ENCODE measurements around the gene PGM2. TPM values are rescaled to one million over a fixed set of nuclear protein-coding genes. Genes with fewer than 3 reads are reported as not detected.
"Not testable (repeated sequence)": the region's sequence is repeated elsewhere in the genome, so short reads cannot be mapped to it uniquely, and the experiment has no call there.

The PGM2 gene
- total RNA-seq, 8 experiments from 2014 or later: 10.7 to 40.1 (median 12.9) TPM

GRCh38 chr4:37797923-37798322, 28.6 kb upstream of the PGM2 start:
- ATAC-seq (replicated peaks in 6 of 8): no peak
- H3K4me3 ChIP-seq: no peak overlapping the region
- H3K27ac ChIP-seq: no peak overlapping the region
- in situ Hi-C loops (cut with MboI; ENCODE audit: low pct_unique_long_range_greater_than_20kb in 2 of 9, low sequenced_read_pairs in 9 of 9, unreplicated experiment in 9 of 9): loop anchor here in 2 of 9 experiments (25.0 kb wide), 1 partner anchor 186 kb away; no protein-coding TSS in a partner anchor
- WGBS, 10 experiments: 17 to 100% (median 82%) methylated on average over 1 to 2 of the region's 2 CpGs
- peaks cover 0 to 3% of the 10 kb centered on the region in 2 donors for H3K4me1 ChIP-seq (replicated peaks in 1 of 2)

- in situ Hi-C loops (cut with MboI; ENCODE audit: low pct_unique_long_range_greater_than_20kb in 2 of 9, low sequenced_read_pairs in 9 of 9, unreplicated experiment in 9 of 9): loop anchor here in 2 of 9 experiments (25.0 kb wide), 1 partner anchor 186 kb away; no protein-coding TSS in a partner anchor
- no peak for ATAC-seq (replicated peaks in 6 of 8)
- Histone ChIP-seq H3K27ac (no peak overlapping the region), H3K4me1 (replicated peaks in 1 of 2) (peaks cover 0 to 3% of the 10 kb centered on the region in 2 donors), H3K4me3 (no peak overlapping the region)
Measured at GRCh38 chr4:37798616-37799015, 27.9 kb upstream of the PGM2 start.

- in situ Hi-C loops (cut with MboI; ENCODE audit: low pct_unique_long_range_greater_than_20kb in 2 of 9, low sequenced_read_pairs in 9 of 9, unreplicated experiment in 9 of 9): loop anchor here in 5 of 9 experiments (10.0 to 25.0 kb wide), 6 partner anchors 188 to 912 kb away; no protein-coding TSS in a partner anchor
- peaks cover 0 to 3% of the 10 kb centered on the region in 2 donors for H3K4me1 ChIP-seq (replicated peaks in 1 of 2)
- ATAC-seq (replicated peaks in 6 of 8): no peak
- H3K27ac ChIP-seq: no peak overlapping the region
- 0 to 100% (median 36%) methylated on average over 1 to 4 of the region's 4 CpGs; no CpG with 5 or more reads in 2 of the 10 experiments for whole genome bisulfite sequencing, 10 experiments
- no peak overlapping the region for H3K4me3 ChIP-seq
Measured at GRCh38 chr4:37799941-37800554, 26.4 kb upstream of the PGM2 start.

GRCh38 chr4:37802068-37802666, 24.3 kb upstream of the PGM2 start:
- H3K27ac ChIP-seq: no peak overlapping the region
- WGBS, 10 experiments: 2 to 100% (median 21%) methylated on average over 1 to 4 of the region's 4 CpGs
- in situ Hi-C loops (cut with MboI; ENCODE audit: low pct_unique_long_range_greater_than_20kb in 2 of 9, low sequenced_read_pairs in 9 of 9, unreplicated experiment in 9 of 9): loop anchor here in 5 of 9 experiments (10.0 to 25.0 kb wide), 5 partner anchors 207 to 910 kb away; no protein-coding TSS in a partner anchor
- peak; percentile 89 to 100 (median 100) for ATAC-seq (replicated peaks in 6 of 8)
- peaks cover 0 to 3% of the 10 kb centered on the region in 2 donors for H3K4me1 ChIP-seq (replicated peaks in 1 of 2)
- H3K4me3 ChIP-seq: no peak overlapping the region

GRCh38 chr4:37803348-37803973, 23.0 kb upstream of the PGM2 start:
- H3K4me1 ChIP-seq (replicated peaks in 1 of 2): no peaks in the 10 kb centered on the region
- peak in 1 of 8 experiments; percentile 26 for ATAC-seq (replicated peaks in 6 of 8)
- WGBS, 10 experiments: 0 to 36% (median 16%) methylated on average over 1 to 4 of the region's 4 CpGs
- in situ Hi-C loops (cut with MboI; ENCODE audit: low pct_unique_long_range_greater_than_20kb in 2 of 9, low sequenced_read_pairs in 9 of 9, unreplicated experiment in 9 of 9): loop anchor here in 5 of 9 experiments (10.0 to 25.0 kb wide), 5 partner anchors 209 to 909 kb away; no protein-coding TSS in a partner anchor
- H3K4me3 ChIP-seq: no peak overlapping the region
- H3K27ac ChIP-seq: no peak overlapping the region

- in situ Hi-C loops (cut with MboI; ENCODE audit: low pct_unique_long_range_greater_than_20kb in 2 of 9, low sequenced_read_pairs in 9 of 9, unreplicated experiment in 9 of 9): loop anchor here in 5 of 9 experiments (10.0 to 25.0 kb wide), 5 partner anchors 207 to 907 kb away; no protein-coding TSS in a partner anchor
- WGBS, 10 experiments: 20 to 100% (median 86%) methylated on average over 1 to 5 of the region's 5 CpGs; no CpG with 5 or more reads in 1 of the 10 experiments
- Histone ChIP-seq H3K4me3 (no peak overlapping the region), H3K27ac (no peak overlapping the region), H3K4me1 (replicated peaks in 1 of 2) (no peaks in the 10 kb centered on the region)
- no peak for ATAC-seq (replicated peaks in 6 of 8)
Measured at GRCh38 chr4:37805091-37805490, 21.4 kb upstream of the PGM2 start.

- 80 to 100% (median 100%) methylated on average over 1 of the region's 1 CpG; no CpG with 5 or more reads in 1 of the 10 experiments for WGBS, 10 experiments
- in situ Hi-C loops (cut with MboI; ENCODE audit: low pct_unique_long_range_greater_than_20kb in 2 of 9, low sequenced_read_pairs in 9 of 9, unreplicated experiment in 9 of 9): loop anchor here in 4 of 9 experiments (25.0 kb wide), 3 partner anchors 200 to 900 kb away; no protein-coding TSS in a partner anchor
Measured at GRCh38 chr4:37812713-37813112, 13.8 kb upstream of the PGM2 start.

GRCh38 chr4:37815591-37815990, 10.9 kb upstream of the PGM2 start:
- in situ Hi-C loops (cut with MboI; ENCODE audit: low pct_unique_long_range_greater_than_20kb in 2 of 9, low sequenced_read_pairs in 9 of 9, unreplicated experiment in 9 of 9): loop anchor here in 4 of 9 experiments (25.0 kb wide), 3 partner anchors 197 to 897 kb away; no protein-coding TSS in a partner anchor
- no peak for ATAC-seq (replicated peaks in 6 of 8)
- WGBS, 10 experiments: 21 to 100% (median 75%) methylated on average over 1 to 2 of the region's 3 CpGs; no CpG with 5 or more reads in 1 of the 10 experiments
- Histone ChIP-seq H3K4me1 (replicated peaks in 1 of 2) (no peaks in the 10 kb centered on the region), H3K27ac (no peak overlapping the region), H3K4me3 (no peak overlapping the region)

More at GRCh38 chr4:37812713-37813112, 13.8 kb upstream of the PGM2 start:
- Histone ChIP-seq H3K27ac (no peak overlapping the region), H3K4me1 (replicated peaks in 1 of 2) (no peaks in the 10 kb centered on the region), H3K4me3 (no peak overlapping the region)
- ATAC-seq (replicated peaks in 6 of 8): no peak

- WGBS, 10 experiments: 20 to 89% (median 75%) methylated on average over 1 to 2 of the region's 2 CpGs; no CpG with 5 or more reads in 3 of the 10 experiments
- no peak overlapping the region for H3K27ac ChIP-seq
- ATAC-seq (replicated peaks in 6 of 8): no peak
- in situ Hi-C loops (cut with MboI; ENCODE audit: low pct_unique_long_range_greater_than_20kb in 2 of 9, low sequenced_read_pairs in 9 of 9, unreplicated experiment in 9 of 9): loop anchor here in 4 of 9 experiments (25.0 kb wide), 3 partner anchors 196 to 896 kb away; no protein-coding TSS in a partner anchor
- no peak overlapping the region for H3K4me3 ChIP-seq
- no peaks in the 10 kb centered on the region for H3K4me1 ChIP-seq (replicated peaks in 1 of 2)
Measured at GRCh38 chr4:37816006-37816405, 10.5 kb upstream of the PGM2 start.

- WGBS, 10 experiments: 0 to 90% (median 76%) methylated on average over 1 to 3 of the region's 3 CpGs; no CpG with 5 or more reads in 2 of the 10 experiments
Measured at GRCh38 chr4:37816719-37817118, 9.8 kb upstream of the PGM2 start.

GRCh38 chr4:37818752-37819151, 7.7 kb upstream of the PGM2 start:
- 25 to 100% (median 87%) methylated on average over 2 to 5 of the region's 5 CpGs; no CpG with 5 or more reads in 1 of the 10 experiments for whole genome bisulfite sequencing, 10 experiments
- no peak for ATAC-seq (replicated peaks in 6 of 8)
- H3K4me3 ChIP-seq: no peak overlapping the region
- H3K27ac ChIP-seq: no peak overlapping the region
- in situ Hi-C loops (cut with MboI; ENCODE audit: low pct_unique_long_range_greater_than_20kb in 2 of 9, low sequenced_read_pairs in 9 of 9, unreplicated experiment in 9 of 9): loop anchor here in 4 of 9 experiments (25.0 kb wide), 3 partner anchors 194 to 894 kb away; no protein-coding TSS in a partner anchor
- H3K4me1 ChIP-seq (replicated peaks in 1 of 2): no peaks in the 10 kb centered on the region

More at GRCh38 chr4:37816719-37817118, 9.8 kb upstream of the PGM2 start:
- H3K4me1 ChIP-seq (replicated peaks in 1 of 2): no peaks in the 10 kb centered on the region
- H3K4me3 ChIP-seq: no peak overlapping the region
- no peak overlapping the region for H3K27ac ChIP-seq
- in situ Hi-C loops (cut with MboI; ENCODE audit: low pct_unique_long_range_greater_than_20kb in 2 of 9, low sequenced_read_pairs in 9 of 9, unreplicated experiment in 9 of 9): loop anchor here in 4 of 9 experiments (25.0 kb wide), 3 partner anchors 196 to 896 kb away; no protein-coding TSS in a partner anchor
- no peak for ATAC-seq (replicated peaks in 6 of 8)

- not testable (repeated sequence) for H3K4me1 ChIP-seq (replicated peaks in 1 of 2); H3K27ac ChIP-seq; H3K4me3 ChIP-seq; ATAC-seq (replicated peaks in 6 of 8)
- 40% methylated on average over 1 of the region's 28 CpGs; no CpG with 5 or more reads in 9 of the 10 experiments for WGBS, 10 experiments
- in situ Hi-C loops (cut with MboI; ENCODE audit: low pct_unique_long_range_greater_than_20kb in 2 of 9, low sequenced_read_pairs in 9 of 9, unreplicated experiment in 9 of 9): loop anchor here in 4 of 9 experiments (25.0 kb wide), 3 partner anchors 192 to 892 kb away; no protein-coding TSS in a partner anchor
Measured at GRCh38 chr4:37820458-37820857, 6.0 kb upstream of the PGM2 start.

All from motor neuron (in vitro differentiated cells).